HG03521 (cell line): ENCODE results near the gene RNU5B-1.

ENCODE experiments used
- ATAC-seq: cut with Tn5 transposase; IDR thresholded peaks from one replicate; pipeline ENCODE4 v1.9.1; 2021; ENCODE audit warnings: mild to moderate bottlenecking, moderate library complexity; ENCODE audit not compliant: unreplicated experiment

RNU5B-1 gene

GRCh38 chr15:65287520-65287855 is 17.0 kb upstream of the RNU5B-1 start:
- ATAC-seq: no peak

DNA sequence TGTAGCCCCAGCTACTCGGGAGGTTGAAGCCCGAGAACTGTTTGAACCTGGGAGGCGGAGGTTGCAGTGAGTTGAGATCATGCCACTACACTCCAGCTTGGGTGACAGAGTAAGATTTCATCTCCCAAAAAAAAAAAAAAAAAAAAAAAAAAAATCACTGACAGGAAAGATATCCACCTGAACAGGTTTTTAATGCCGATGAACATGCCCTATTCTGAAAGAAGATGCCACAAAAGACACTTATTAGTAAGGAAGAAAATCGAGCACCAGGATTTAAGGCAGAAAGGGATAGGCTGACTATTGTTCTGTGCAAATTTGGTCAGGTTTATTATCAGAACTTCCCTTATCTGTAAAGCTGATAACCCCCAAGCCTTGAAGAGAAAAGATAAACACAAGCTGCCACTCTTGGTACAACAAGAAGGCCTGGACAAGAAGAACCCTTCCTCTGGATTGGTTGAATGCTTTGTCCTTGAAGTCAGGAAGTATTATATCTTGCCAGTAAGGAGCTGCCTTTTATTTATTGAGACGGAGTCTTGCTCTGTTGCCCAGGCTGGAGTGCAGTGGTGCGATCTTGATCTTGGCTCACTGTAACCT is 15.1 kb upstream of the RNU5B-1 start:
- ATAC-seq: no peak

- no peak for ATAC-seq
Measured at GRCh38 chr15:65290228-65290627, 14.2 kb upstream of the RNU5B-1 start.

DNA sequence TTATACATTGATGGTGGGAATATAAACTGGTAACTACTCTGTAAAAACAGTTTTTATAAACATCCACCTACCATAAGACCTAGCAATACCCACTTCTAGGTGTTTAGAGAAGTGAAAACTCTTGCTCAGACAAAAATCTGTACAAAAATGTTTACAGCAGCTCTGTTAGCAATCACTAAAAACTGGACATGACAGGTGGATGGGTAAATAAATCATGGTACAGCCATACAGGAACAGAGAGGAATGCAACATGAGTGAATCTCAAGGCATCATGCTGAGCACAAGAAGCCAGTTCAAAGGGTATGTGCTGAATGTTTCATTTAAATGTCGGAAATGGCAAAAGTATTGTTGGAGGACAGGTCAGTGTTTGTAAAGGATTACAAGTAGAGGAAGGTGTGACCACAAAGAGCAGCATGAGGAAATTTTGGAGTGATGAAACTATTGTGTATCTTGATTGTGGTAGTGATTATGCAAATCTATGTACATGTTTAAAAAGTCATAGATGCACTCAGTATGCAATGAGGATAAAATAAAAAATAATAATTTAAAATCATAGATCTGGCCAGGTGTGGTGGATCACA is 11.4 kb upstream of the RNU5B-1 start:
- no peak for ATAC-seq

GRCh38 chr15:65298731-65299130 is 5.7 kb upstream of the RNU5B-1 start:
- ATAC-seq: no peak

- no peak for ATAC-seq
Measured at GRCh38 chr15:65300924-65301441, 3.5 kb upstream of the RNU5B-1 start.

DNA sequence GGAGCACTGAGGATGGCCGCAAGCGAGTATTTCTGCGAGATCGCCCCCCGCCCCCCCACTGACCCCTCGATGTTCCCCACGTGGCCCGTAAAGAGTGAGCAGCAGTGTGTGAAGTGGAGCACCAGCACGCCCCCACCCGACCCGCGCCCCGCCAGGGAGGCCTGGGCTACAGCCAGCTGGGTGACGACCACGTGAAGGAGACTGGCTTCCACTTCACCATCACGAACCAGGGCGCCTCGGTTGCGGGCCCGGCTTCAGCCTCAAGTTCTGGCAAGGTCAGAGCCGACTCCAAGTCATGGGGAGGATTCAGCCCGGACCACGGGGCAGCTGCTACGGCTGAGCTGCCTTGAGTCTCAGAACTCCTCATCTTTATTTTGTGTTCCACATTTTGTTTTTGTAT is 2.4 kb upstream of the RNU5B-1 start:
- ATAC-seq: no peak

DNA sequence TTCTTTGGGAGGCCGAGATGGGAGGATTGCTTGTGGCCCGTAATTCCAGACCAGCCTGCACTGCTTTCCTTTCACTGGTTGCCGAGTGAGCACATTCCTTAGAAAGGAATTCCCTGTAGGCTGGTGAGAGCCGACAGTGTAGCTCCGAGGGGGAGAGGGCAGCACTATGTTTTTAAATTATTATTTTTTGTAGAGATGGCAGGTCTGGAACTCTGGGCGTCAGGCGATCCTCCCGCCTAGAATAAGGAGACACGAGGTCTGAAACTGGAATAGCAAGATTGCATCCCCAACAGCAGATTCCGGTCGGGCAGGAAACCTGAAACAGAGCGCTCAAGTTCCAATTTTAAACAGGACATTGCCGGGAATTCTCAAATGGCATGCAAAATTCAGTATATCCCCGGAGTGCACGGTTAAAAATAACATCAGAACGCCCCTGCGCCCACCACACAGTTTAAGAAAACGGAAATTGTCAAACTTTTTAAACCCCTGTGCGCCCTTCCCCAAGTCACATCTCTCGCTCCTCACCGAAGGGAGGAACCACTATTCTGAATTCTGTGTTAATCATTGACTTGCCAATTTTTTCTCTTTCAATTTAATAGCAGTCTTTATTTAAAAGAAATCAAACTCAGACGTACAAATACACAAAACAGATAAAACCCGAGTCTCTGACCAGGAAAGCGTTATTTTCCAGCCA is 643 bp upstream of the RNU5B-1 start:
- ATAC-seq: peak; percentile 2

- ATAC-seq: no peak
Measured at GRCh38 chr15:65305150-65305758, 777 bp downstream of the RNU5B-1 start.

DNA sequence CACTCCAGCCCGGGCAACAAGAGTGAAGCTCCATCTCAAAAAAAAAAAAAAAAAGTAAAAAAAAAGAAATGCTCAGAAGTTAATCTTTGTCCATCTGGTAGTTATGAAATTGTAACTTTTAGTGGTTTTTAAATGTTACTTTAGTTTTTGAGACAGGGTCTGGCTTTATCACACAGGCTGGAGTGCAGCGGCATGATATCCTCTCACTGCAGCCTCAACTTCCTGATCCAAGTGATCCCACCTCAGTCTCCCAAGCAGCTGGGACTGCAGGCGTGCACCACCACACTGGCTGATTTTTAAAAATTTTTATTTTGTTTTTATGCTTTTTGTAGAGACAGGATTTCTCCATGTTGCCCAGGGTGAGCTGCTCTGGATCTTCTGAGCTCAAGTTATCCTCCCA is 1.3 kb downstream of the RNU5B-1 start:
- no peak for ATAC-seq

GRCh38 chr15:65306551-65306950 is 2.1 kb downstream of the RNU5B-1 start:
- no peak for ATAC-seq

DNA sequence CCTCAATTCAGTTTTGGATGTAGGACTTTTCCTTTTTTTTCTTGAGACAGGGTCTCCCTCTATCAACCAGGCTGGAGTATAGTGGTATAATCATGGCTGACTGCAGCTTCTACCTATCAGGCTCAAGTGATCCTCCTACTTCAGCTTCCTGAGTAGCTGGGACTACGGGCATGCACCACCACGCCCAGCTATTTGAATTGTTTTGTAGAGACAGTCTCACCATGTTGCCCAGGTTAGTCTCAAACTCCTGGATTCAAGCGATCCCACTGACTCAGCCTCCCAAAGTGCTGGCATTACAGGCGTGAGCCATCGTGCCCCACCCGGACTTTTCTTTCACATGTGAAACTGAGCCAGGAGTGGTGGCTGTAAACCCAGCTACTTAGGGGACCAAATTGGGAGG is 3.5 kb downstream of the RNU5B-1 start:
- no peak for ATAC-seq

- no peak for ATAC-seq
Measured at GRCh38 chr15:65309882-65310418, 5.5 kb downstream of the RNU5B-1 start.

DNA sequence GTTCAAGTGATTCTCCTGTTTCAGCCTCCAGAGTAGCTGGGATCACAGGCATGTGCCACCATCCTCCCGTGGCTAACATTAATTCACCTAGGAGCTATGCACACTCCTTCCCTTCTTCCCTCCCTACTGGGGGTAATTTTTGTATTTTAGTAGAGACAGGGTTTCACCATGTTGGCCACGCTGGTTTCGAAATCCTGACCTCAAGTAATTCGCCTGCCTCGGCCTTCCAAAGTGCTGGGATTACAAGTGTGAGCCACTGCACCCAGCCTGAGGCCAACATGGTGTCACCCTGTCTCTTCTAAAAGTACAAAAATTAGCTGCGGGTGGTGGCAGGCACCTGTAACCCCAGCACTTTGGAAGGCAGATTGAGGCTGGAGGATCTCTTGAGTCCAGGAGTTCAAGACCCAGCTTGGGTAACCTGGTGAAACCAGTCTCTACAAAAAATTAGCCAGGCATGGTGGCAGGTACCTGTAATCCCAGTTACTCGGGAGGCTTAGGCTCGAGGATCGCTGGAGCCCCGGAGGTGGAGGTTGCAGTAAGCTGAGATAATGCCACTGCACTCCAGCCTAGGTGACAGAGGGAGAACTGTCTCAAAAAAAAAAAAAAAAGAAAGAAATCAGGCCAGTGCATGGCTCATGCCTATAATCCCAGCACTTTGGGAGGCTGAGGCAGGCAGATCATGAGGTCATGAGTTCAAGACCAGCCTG is 6.1 kb downstream of the RNU5B-1 start:
- ATAC-seq: no peak

GRCh38 chr15:65311760-65312159 is 7.3 kb downstream of the RNU5B-1 start:
- ATAC-seq: no peak

GRCh38 chr15:65312400-65312916 is 8.0 kb downstream of the RNU5B-1 start:
- ATAC-seq: no peak

GRCh38 chr15:65318870-65319356 is 14.4 kb downstream of the RNU5B-1 start:
- ATAC-seq: no peak

GRCh38 chr15:65323071-65323511 is 18.6 kb downstream of the RNU5B-1 start:
- ATAC-seq: no peak

DNA sequence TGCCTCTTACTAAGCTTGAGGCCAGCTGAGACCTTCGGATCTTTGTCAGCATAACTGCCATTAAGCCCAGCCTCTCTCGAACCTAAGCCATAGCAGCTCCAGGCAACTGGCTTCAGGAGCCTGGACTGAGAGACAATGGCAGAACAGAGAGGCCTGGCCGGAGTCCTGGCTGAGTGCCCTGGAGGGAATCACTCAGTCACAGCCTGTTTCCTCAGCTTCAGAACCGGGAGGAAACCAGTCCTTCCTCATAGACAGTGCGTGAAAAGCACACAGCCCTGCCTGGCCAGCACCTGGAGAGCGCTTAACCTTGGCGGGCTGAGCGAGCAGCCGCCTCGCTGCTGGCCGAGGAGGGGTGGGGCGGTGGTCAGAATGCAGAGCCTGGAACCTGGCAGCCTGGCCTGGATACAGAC is 21.6 kb downstream of the RNU5B-1 start:
- no peak for ATAC-seq

GRCh38 chr15:65326818-65327217 is 22.3 kb downstream of the RNU5B-1 start:
- no peak for ATAC-seq
